SK-N-SH treated with all-trans-retinoic acid at 6 μM for 48 hours (cell line): ENCODE data around the gene CD96.

Experiments used
- CREB5 ChIP-seq: fragments of 250-450 bp; sonication (Bioruptor Pico); IDR thresholded peaks from 2 replicates; pipeline ENCODE4 v1.5.1; 2020; ENCODE audit warnings: low read depth, mild to moderate bottlenecking, moderate library complexity
- ISL1 ChIP-seq: fragments of 250-450 bp; sonication (Bioruptor Pico); IDR thresholded peaks from 2 replicates; pipeline ENCODE4 v2.1.2; 2022; ENCODE audit warnings: mild to moderate bottlenecking, moderate library complexity
- PATZ1 ChIP-seq: fragments of 250-450 bp; sonication (Bioruptor Pico); IDR thresholded peaks from 2 replicates; pipeline ENCODE4 v1.8.0; 2020; ENCODE audit warnings: mild to moderate bottlenecking, moderate library complexity, borderline replicate concordance
- ZFP30 ChIP-seq: fragments of 450-650 bp; formaldehyde crosslinking; IDR thresholded peaks from 2 replicates; pipeline ENCODE4 v1.5.0; 2022; ENCODE audit warnings: mild to moderate bottlenecking, moderate library complexity

- no peak for TF ChIP-seq PATZ1 (CRISPR knock-in tag)
- no peak for TF ChIP-seq ISL1
- TF ChIP-seq CREB5 (CRISPR knock-in tag) = no peak
- no peak for TF ChIP-seq ZFP30 (CRISPR knock-in tag)
These were observed 48.7 kb upstream of the CD96 start for GRCh38 chr3:111493276-111493675.
